ENCODE data around the gene CCDC112. TPM values are rescaled to one million over a fixed set of nuclear protein-coding genes. Genes with fewer than 3 reads are reported as not detected.
A peak's percentile ranks its signal among the peaks of the same experiment; 100 is the strongest.

Gene CCDC112
- total and polyA plus RNA-seq, 9 of the 15 experiments (the other 6 are each of a cell fraction or from before 2014, with no cell fraction given), result 3.3 to 15.3 (median 7.4) TPM

DNA sequence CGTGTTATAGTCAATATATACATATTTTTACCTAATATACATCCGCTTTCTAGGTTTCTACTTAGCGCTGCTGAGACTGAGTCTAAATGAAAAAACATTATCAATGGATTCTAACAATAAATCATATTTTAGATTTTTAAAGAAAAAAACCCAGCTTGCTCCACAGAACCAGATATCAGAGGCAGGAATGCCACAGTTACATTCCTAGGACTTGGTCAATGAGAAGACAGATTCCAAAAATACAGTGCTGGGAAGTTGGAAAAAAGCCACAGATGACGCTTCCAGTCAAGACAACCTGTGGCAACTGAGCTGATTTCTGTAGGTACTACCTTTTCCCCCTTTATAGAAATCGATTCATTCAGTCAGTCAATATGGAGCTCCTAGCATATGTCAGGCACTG lies 577 bp upstream of the CCDC112 start (continued):
- TF ChIP-seq, protein P1, sequence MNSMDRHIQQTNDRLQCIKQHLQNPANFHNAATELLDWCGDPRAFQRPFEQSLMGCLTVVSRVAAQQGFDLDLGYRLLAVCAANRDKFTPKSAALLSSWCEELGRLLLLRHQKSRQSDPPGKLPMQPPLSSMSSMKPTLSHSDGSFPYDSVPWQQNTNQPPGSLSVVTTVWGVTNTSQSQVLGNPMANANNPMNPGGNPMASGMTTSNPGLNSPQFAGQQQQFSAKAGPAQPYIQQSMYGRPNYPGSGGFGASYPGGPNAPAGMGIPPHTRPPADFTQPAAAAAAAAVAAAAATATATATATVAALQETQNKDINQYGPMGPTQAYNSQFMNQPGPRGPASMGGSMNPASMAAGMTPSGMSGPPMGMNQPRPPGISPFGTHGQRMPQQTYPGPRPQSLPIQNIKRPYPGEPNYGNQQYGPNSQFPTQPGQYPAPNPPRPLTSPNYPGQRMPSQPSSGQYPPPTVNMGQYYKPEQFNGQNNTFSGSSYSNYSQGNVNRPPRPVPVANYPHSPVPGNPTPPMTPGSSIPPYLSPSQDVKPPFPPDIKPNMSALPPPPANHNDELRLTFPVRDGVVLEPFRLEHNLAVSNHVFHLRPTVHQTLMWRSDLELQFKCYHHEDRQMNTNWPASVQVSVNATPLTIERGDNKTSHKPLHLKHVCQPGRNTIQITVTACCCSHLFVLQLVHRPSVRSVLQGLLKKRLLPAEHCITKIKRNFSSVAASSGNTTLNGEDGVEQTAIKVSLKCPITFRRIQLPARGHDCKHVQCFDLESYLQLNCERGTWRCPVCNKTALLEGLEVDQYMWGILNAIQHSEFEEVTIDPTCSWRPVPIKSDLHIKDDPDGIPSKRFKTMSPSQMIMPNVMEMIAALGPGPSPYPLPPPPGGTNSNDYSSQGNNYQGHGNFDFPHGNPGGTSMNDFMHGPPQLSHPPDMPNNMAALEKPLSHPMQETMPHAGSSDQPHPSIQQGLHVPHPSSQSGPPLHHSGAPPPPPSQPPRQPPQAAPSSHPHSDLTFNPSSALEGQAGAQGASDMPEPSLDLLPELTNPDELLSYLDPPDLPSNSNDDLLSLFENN (IDR thresholded peaks at IDR 0.05; ENCODE audit: low read depth in 2 of 2, low read length in 2 of 2), result no peak
- no peak for TF ChIP-seq ZNF174 (CRISPR knock-in tag; IDR thresholded peaks at IDR 0.05)
- TF ChIP-seq KHSRP (IDR thresholded peaks at IDR 0.05), result no peak
- TF ChIP-seq, protein P2, sequence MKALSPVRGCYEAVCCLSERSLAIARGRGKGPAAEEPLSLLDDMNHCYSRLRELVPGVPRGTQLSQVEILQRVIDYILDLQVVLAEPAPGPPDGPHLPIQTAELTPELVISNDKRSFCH (CRISPR knock-in tag; IDR thresholded peaks at IDR 0.05), result no peak
- TF ChIP-seq, protein P2 (tag; IDR thresholded peaks at IDR 0.05), result no peak

DNA sequence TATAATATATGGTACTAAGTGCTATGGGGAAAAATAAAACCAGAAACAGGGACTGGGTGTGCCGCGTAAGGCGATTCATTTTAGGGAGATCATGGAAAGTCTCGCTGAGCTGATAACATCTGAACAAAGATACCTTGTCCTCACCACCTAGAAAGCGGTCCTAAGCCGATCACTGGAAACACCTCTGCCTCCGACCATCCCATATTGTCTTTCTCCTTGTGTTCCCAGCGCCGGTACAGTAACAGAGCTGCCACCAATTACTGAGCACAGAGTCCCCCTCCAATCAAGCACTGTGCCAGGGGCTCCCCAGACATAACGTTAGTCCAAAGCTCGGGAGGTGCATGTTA lies 704 bp downstream of the CCDC112 start:
- no peak for FAIRE-seq
- 19% methylated on average over 11 of the region's 11 CpGs for WGBS (ENCODE audit: insufficient coverage, low coverage, missing lambda C conversion rate)
- Histone ChIP-seq H3K36me3 (ENCODE audit: control insufficient read depth, insufficient read depth, low read length) (no peaks in the 10 kb centered on the region), H2AFZ (ENCODE audit: low read depth, low read length) (peak overlapping the region; percentile 94), H3K9me1 (ENCODE audit: control insufficient read depth, insufficient read depth, low read length) (no peaks in the 10 kb centered on the region), H3K9me3 (replicated peaks; ENCODE audit: control insufficient read depth, insufficient read depth, low read depth, low read length) (peaks cover 11% of the 10 kb centered on the region), H3K27me3 (ENCODE audit: control insufficient read depth in 2 of 2, insufficient read depth in 2 of 2, low read length in 2 of 2) (no peaks in the 10 kb centered on the region), H3K27ac (ENCODE audit: extremely low read depth, low read depth, low read length) (peak overlapping the region; percentile 69; the same call in 2 of the 3 replicates), H3K4me3 (peak overlapping the region; percentile 65), H3K79me2 (ENCODE audit: control insufficient read depth, insufficient read depth, low read length) (peaks cover 15% of the 10 kb centered on the region; the same call in 1 of the 3 replicates), H3K9ac (ENCODE audit: insufficient read depth in 1 of 2, low read depth in 2 of 2, low read length in 2 of 2) (peak overlapping the region; percentile 59 to 96), H4K20me1 (replicated peaks; ENCODE audit: control insufficient read depth, insufficient read depth, low read length) (no peaks in the 10 kb centered on the region), H3K4me1 (replicated peaks in 1 of 2; ENCODE audit: control insufficient read depth in 2 of 2, insufficient read depth in 2 of 2, low read length in 2 of 2) (peaks cover 5 to 6% of the 10 kb centered on the region in 2 experiments; a peak in 4 of 5 replicates), H3K4me2 (ENCODE audit: insufficient read depth, low read length) (peak overlapping the region; percentile 89)
- no peak for TF ChIP-seq NFRKB (IDR thresholded peaks at IDR 0.05; ENCODE audit: low read depth)
- TF ChIP-seq E2F3 (CRISPR knock-in tag; IDR thresholded peaks at IDR 0.05), result no peak
- TF ChIP-seq, protein P3, sequence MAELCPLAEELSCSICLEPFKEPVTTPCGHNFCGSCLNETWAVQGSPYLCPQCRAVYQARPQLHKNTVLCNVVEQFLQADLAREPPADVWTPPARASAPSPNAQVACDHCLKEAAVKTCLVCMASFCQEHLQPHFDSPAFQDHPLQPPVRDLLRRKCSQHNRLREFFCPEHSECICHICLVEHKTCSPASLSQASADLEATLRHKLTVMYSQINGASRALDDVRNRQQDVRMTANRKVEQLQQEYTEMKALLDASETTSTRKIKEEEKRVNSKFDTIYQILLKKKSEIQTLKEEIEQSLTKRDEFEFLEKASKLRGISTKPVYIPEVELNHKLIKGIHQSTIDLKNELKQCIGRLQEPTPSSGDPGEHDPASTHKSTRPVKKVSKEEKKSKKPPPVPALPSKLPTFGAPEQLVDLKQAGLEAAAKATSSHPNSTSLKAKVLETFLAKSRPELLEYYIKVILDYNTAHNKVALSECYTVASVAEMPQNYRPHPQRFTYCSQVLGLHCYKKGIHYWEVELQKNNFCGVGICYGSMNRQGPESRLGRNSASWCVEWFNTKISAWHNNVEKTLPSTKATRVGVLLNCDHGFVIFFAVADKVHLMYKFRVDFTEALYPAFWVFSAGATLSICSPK (IDR thresholded peaks at IDR 0.05; ENCODE audit: borderline replicate concordance), result no peak
- POLR2A ChIA-PET, result interaction anchor here (0.9 to 1.7 kb wide), 4 partner anchors 10 to 44 kb away, joined by 3 to 9 read pairs (median 4); no protein-coding TSS in a partner anchor
- intact Hi-C loops (cut with micrococcal nuclease) (loop anchor here (1.0 kb wide), 1 partner anchor 33 kb away; the partner anchor contains the start of gene PGGT1B), in situ Hi-C loops (cut with MboI) (no loop called here)
- ATAC-seq, result peak; percentile 55
- TSS peak; percentile 41 for BruUV-seq (replicated peaks)
- peak in 2 of 4 experiments; percentile 6 to 8 for DNase-seq (ENCODE audit: extremely low read depth in 1 of 4, low spot score in 3 of 4)
- CTCF ChIA-PET (ENCODE audit: low intra/inter-chr PET ratio), result no interaction called here

Data from K562 (cell line).